Lower leg skin (tissue), 4 donors: ENCODE measurements around the gene SLC35A4. TPM values are rescaled to one million over a fixed set of nuclear protein-coding genes. Genes with fewer than 3 reads are reported as not detected.
"Not testable (repeated sequence)": the region's sequence is repeated elsewhere in the genome, so short reads cannot be mapped to it uniquely, and the experiment has no call there.

Source experiments
- DNase-seq, 2 donors: peaks; one replicate each; pipeline ENCODE4 v3.0.0-alpha.2; 2019; ENCODE audit warnings: low spot score in 2 of 2
- H3K4me3 ChIP-seq: fragments of 200-600 bp; sonication (generic); 2 replicates; pipeline ENCODE4 v1.5.1; 2017; ENCODE audit warnings: mild to moderate bottlenecking, low read depth; ENCODE audit not compliant: poor library complexity, severe bottlenecking
- CTCF ChIP-seq, 3 donors: fragments of 450-650 bp; IDR thresholded peaks; one replicate each; pipeline ENCODE4 v1.5.1; 2016; ENCODE audit warnings: antibody characterized with exemption in 3 of 3, mild to moderate bottlenecking in 3 of 3, moderate library complexity in 2 of 3
- POLR2A ChIP-seq, 2 donors: fragments of 450-650 bp; IDR thresholded peaks; one replicate each; pipeline ENCODE4 v1.6.1; 2016 to 2017; ENCODE audit warnings: antibody characterized with exemption in 2 of 2, mild to moderate bottlenecking in 1 of 2, moderate library complexity in 1 of 2
- WGBS, 2 donors: methylation state at CpG; one replicate each; pipeline ENCODE4 v1.1.5; 2018; 5-methylcytosine and 5-hydroxymethylcytosine counted together
- intact Hi-C: fragments of 100-400 bp; cut with DNase I; formaldehyde crosslinking; loops from one replicate; pipeline ENCODE4 v1.15.0; 2023; ENCODE audit warnings: low total_unique reads
- total RNA-seq, 4 donors: library from RNA; depleted of rRNA; stranded (reverse); fragments of >200 nt; gene quantifications; one replicate each; pipeline ENCODE4 v1.1.0, GENCODE V29; 2016

SLC35A4 gene
- total RNA-seq, 4 donors from 2014 or later = 59.7 to 86.4 (median 68.2) TPM

GRCh38 chr5:140576776-140577201 lies 12.2 kb downstream of the SLC35A4 start:
- no peak overlapping the region for H3K4me3 ChIP-seq
- DNase-seq = no peak
- intact Hi-C loops = no loop called here
- TF ChIP-seq POLR2A (IDR thresholded peaks at IDR 0.05) (no peak), CTCF (IDR thresholded peaks at IDR 0.05) (no peak)
- 65 to 80% methylated on average over 2 of the region's 2 CpGs for WGBS, 2 donors

DNA sequence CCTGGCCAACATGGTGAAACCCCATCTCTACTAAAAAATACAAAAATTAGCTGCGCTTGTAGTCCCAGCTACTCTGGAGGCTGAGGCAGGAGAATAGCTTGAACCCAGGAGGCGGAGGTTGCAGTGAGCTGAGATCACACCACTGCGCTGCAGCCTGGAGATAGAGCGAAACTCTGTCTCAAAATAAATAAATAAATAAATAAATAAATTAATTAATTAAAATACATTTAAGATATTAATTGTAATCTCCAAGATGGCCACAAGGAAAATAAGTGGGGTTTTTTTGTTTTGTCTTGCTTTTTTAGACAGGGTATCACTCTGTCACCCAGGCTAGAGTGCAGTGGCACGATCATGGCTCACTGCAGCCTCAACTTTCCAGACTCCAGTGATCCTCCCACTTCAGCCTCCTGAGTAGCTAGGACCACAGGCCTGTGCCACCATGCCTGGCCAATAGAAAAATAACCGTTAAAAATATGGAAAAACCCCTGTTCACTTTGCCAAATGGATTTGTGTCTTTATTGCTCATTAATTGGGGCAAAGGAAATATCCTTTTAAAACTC lies 14.6 kb downstream of the SLC35A4 start:
- WGBS, 2 donors = 89 to 90% methylated on average over 6 of the region's 6 CpGs
- DNase-seq, intact Hi-C loops, H3K4me3 ChIP-seq: not testable (repeated sequence)

- intact Hi-C loops = no loop called here
- no peak for DNase-seq
- WGBS, 2 donors = 91 to 100% methylated on average over 1 of the region's 1 CpG
Observed at GRCh38 chr5:140587495-140587894, 22.9 kb downstream of the SLC35A4 start.

GRCh38 chr5:140588311-140589070 lies 23.9 kb downstream of the SLC35A4 start:
- TF ChIP-seq CTCF (IDR thresholded peaks at IDR 0.05) (no peak), POLR2A (IDR thresholded peaks at IDR 0.05) (no peak)
- 8 to 12% methylated on average over 5 of the region's 5 CpGs for WGBS, 2 donors
- no peak for DNase-seq
- no peak overlapping the region for H3K4me3 ChIP-seq
- intact Hi-C loops = no loop called here

More at GRCh38 chr5:140587495-140587894, 22.9 kb downstream of the SLC35A4 start:
- H3K4me3 ChIP-seq = no peak overlapping the region
- TF ChIP-seq CTCF (IDR thresholded peaks at IDR 0.05) (no peak), POLR2A (IDR thresholded peaks at IDR 0.05) (no peak)

GRCh38 chr5:140590861-140591260 lies 26.2 kb downstream of the SLC35A4 start:
- no peak for TF ChIP-seq POLR2A (IDR thresholded peaks at IDR 0.05)
- TF ChIP-seq CTCF (IDR thresholded peaks at IDR 0.05) = no peak
- no peak overlapping the region for H3K4me3 ChIP-seq
- intact Hi-C loops = no loop called here
- no peak for DNase-seq
- WGBS, 2 donors = 71 to 74% methylated on average over 7 of the region's 7 CpGs

- TF ChIP-seq POLR2A (IDR thresholded peaks at IDR 0.05) (no peak), CTCF (IDR thresholded peaks at IDR 0.05) (no peak)
- intact Hi-C loops = no loop called here
- H3K4me3 ChIP-seq = no peak overlapping the region
- no peak for DNase-seq
- WGBS, 2 donors = 78 to 89% methylated on average over 5 of the region's 5 CpGs
Observed at GRCh38 chr5:140591747-140592372, 27.2 kb downstream of the SLC35A4 start.

GRCh38 chr5:140593070-140593469 lies 28.4 kb downstream of the SLC35A4 start:
- 43 to 48% methylated on average over 13 to 14 of the region's 14 CpGs for WGBS, 2 donors
- DNase-seq, intact Hi-C loops, H3K4me3 ChIP-seq: not testable (repeated sequence)
